HG02938 (cell line): ENCODE measurements around the gene APOL2.
"Not testable (repeated sequence)": the region's sequence is repeated elsewhere in the genome, so short reads cannot be mapped to it uniquely, and the experiment has no call there.

ENCODE experiments used
- ATAC-seq: cut with Tn5 transposase; IDR thresholded peaks from one replicate; pipeline ENCODE4 v1.9.1; 2021; ENCODE audit warnings: mild to moderate bottlenecking, moderate library complexity; ENCODE audit not compliant: unreplicated experiment

APOL2 gene

GRCh38 chr22:36245805-36246356, 6.6 kb upstream of the APOL2 start:
- no peak for ATAC-seq

- no peak for ATAC-seq
Observed at GRCh38 chr22:36244522-36245391, 5.4 kb upstream of the APOL2 start.

GRCh38 chr22:36243986-36244385, 4.7 kb upstream of the APOL2 start:
- ATAC-seq: no peak

GRCh38 chr22:36239150-36239400, 252 bp downstream of the APOL2 start:
- ATAC-seq: no peak

- ATAC-seq: no peak
Observed at GRCh38 chr22:36238373-36239149, 766 bp downstream of the APOL2 start.

- ATAC-seq: no peak
Observed at GRCh38 chr22:36237462-36238372, 1.6 kb downstream of the APOL2 start.

GRCh38 chr22:36236388-36237319, 2.7 kb downstream of the APOL2 start:
- ATAC-seq: no peak

- no peak for ATAC-seq
Observed at GRCh38 chr22:36235585-36235984, 3.7 kb downstream of the APOL2 start.

- ATAC-seq: no peak
Observed at GRCh38 chr22:36234919-36235318, 4.4 kb downstream of the APOL2 start.

- no peak for ATAC-seq
Observed at GRCh38 chr22:36234213-36234612, 5.1 kb downstream of the APOL2 start.

- no peak for ATAC-seq
Observed at GRCh38 chr22:36233796-36234195, 5.5 kb downstream of the APOL2 start.

- ATAC-seq: no peak
Observed at GRCh38 chr22:36232715-36233401, 6.5 kb downstream of the APOL2 start.

- not testable (repeated sequence) for ATAC-seq
Observed at GRCh38 chr22:36231051-36231450, 8.3 kb downstream of the APOL2 start.

GRCh38 chr22:36229649-36230048, 9.7 kb downstream of the APOL2 start:
- ATAC-seq: not testable (repeated sequence)

GRCh38 chr22:36228944-36229343, 10.4 kb downstream of the APOL2 start:
- no peak for ATAC-seq

- ATAC-seq: not testable (repeated sequence)
Observed at GRCh38 chr22:36228369-36228768, 11.0 kb downstream of the APOL2 start.

- ATAC-seq: no peak
Observed at GRCh38 chr22:36227806-36228205, 11.5 kb downstream of the APOL2 start.

- no peak for ATAC-seq
Observed at GRCh38 chr22:36227396-36227795, 11.9 kb downstream of the APOL2 start.

- ATAC-seq: no peak
Observed at GRCh38 chr22:36226189-36226588, 13.1 kb downstream of the APOL2 start.
